Effector memory CD4-positive, alpha-beta T cell (primary cell): Measurements from ENCODE around the gene ACSM6.

Experiments used
- DNase-seq, 3 donors: peaks; one replicate each; pipeline ENCODE4 v3.0.0-alpha.2; 2020
- H3K27ac ChIP-seq: 2 replicates; pipeline ENCODE4 v1.7.0; 2013; ENCODE audit warnings: mild to moderate bottlenecking, low read length, moderate library complexity; ENCODE audit not compliant: insufficient read depth, poor library complexity, severe bottlenecking
- H3K27me3 ChIP-seq: replicated peaks from 2 replicates; pipeline ENCODE4 v1.7.0; 2013; ENCODE audit warnings: mild to moderate bottlenecking, low read length; ENCODE audit not compliant: insufficient read depth, control insufficient read depth, poor library complexity, severe bottlenecking
- H3K36me3 ChIP-seq: 2 replicates; pipeline ENCODE4 v1.7.0; 2013; ENCODE audit warnings: mild to moderate bottlenecking, low read length, moderate library complexity; ENCODE audit not compliant: control insufficient read depth, insufficient read depth
- H3K4me1 ChIP-seq: 2 replicates; pipeline ENCODE4 v1.7.0; 2013; ENCODE audit warnings: low read length, mild to moderate bottlenecking; ENCODE audit not compliant: control insufficient read depth, insufficient read depth, poor library complexity, severe bottlenecking
- H3K4me3 ChIP-seq: 2 replicates; pipeline ENCODE4 v1.7.0; 2013; ENCODE audit warnings: low read length, low read depth, mild to moderate bottlenecking; ENCODE audit not compliant: insufficient read depth, poor library complexity, severe bottlenecking
- H3K9me3 ChIP-seq: 2 replicates; pipeline ENCODE4 v1.7.0; 2013; ENCODE audit warnings: mild to moderate bottlenecking, low read length, moderate library complexity; ENCODE audit not compliant: control insufficient read depth

ACSM6 gene

DNA sequence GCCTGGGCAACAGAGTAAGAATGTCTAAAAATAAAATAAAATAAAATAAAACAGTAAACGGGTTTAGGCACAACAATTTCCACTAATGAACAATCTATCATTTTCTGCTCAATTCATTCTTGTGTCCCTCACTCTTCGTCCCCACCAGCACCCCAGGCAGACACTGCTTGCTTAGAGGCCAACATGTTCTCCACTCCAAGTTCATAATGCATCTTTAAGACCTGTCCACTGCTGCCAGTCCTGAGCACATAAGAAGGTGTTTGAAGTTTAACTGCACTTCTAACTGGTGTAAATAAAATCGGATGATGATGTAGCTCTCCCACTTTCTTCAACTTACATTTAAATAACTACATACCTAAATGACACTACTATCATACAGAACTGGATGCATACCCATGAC, 83.6 kb downstream of the ACSM6 start:
- no peak overlapping the region for H3K4me3 ChIP-seq
- no peak for DNase-seq
- no peaks in the 10 kb centered on the region for H3K36me3 ChIP-seq
- no peaks in the 10 kb centered on the region for H3K9me3 ChIP-seq
- H3K27ac ChIP-seq, result no peak overlapping the region
- no peaks in the 10 kb centered on the region for H3K4me1 ChIP-seq
- no peaks in the 10 kb centered on the region for H3K27me3 ChIP-seq
